Gastroesophageal sphincter (tissue), 4 donors: ENCODE results near the gene ADO. TPM values are rescaled to one million over a fixed set of nuclear protein-coding genes. Genes with fewer than 3 reads are reported as not detected.

Experiments used
- ATAC-seq: fragments of 150-250 bp; one replicate; pipeline ENCODE4 v1.9.1; 2016; ENCODE audit warnings: mild to moderate bottlenecking, moderate library complexity
- H3K27ac ChIP-seq, 4 donors: fragments of 200-600 bp; sonication (generic) in 3 of 4; 1 replicate in 3 of 4; 2 replicates in 1 of 4; pipeline ENCODE4 v1.5.1; 2016 to 2019
- H3K27me3 ChIP-seq: fragments of 200-600 bp; sonication (generic); one replicate; pipeline ENCODE4 v1.5.1; 2019
- H3K36me3 ChIP-seq, 2 donors: fragments of 200-600 bp; sonication (generic); one replicate each; pipeline ENCODE4 v1.5.1; 2019; ENCODE audit warnings: control low read depth in 1 of 2
- H3K4me1 ChIP-seq, 3 donors: fragments of 200-600 bp; sonication (generic); 1 replicate in 2 of 3; 2 replicates in 1 of 3; pipeline ENCODE4 v1.5.1; 2016 to 2019; ENCODE audit warnings: control low read depth in 2 of 3
- H3K4me3 ChIP-seq, 2 donors: fragments of 200-600 bp; sonication (generic); one replicate each; pipeline ENCODE4 v1.5.1; 2019; ENCODE audit warnings: mild to moderate bottlenecking in 1 of 2, moderate library complexity in 1 of 2
- H3K9me3 ChIP-seq, 3 donors: fragments of 200-600 bp; sonication (generic); one replicate each; pipeline ENCODE4 v1.5.1; 2017 to 2019; ENCODE audit warnings: control low read depth in 2 of 3
- EP300 ChIP-seq: sonication (generic); formaldehyde crosslinking; IDR thresholded peaks from one replicate; pipeline ENCODE4 v1.6.1; 2017; ENCODE audit warnings: antibody characterized with exemption, mild to moderate bottlenecking
- POLR2A ChIP-seq, 2 donors: fragments of 450-650 bp; IDR thresholded peaks; one replicate each; pipeline ENCODE4 v1.6.1; 2017; ENCODE audit warnings: antibody characterized with exemption in 2 of 2, mild to moderate bottlenecking in 2 of 2, moderate library complexity in 1 of 2
- POLR2AphosphoS5 ChIP-seq: sonication (generic); formaldehyde crosslinking; IDR thresholded peaks from one replicate; pipeline ENCODE4 v1.6.1; 2017; ENCODE audit warnings: antibody characterized with exemption
- WGBS, 2 donors: methylation state at CpG; one replicate each; pipeline ENCODE4 v1.1.5; 2018; ENCODE audit warnings: low coverage in 1 of 2; 5-methylcytosine and 5-hydroxymethylcytosine counted together
- total RNA-seq, 4 donors: library from RNA; depleted of rRNA; stranded (reverse); fragments of >200 nt; gene quantifications; one replicate each; pipeline ENCODE4 v1.1.0, GENCODE V29; 2016
- TF ChIP-seq, protein P1 (sequence below), 4 experiments: fragments of 200-600 bp in 2 of 4; fragments of 450-650 bp in 2 of 4; sonication (generic) in 1 of 4; IDR thresholded peaks; one replicate each; pipeline ENCODE4 v1.5.1; 2017 to 2019; ENCODE audit warnings: antibody characterized with exemption in 4 of 4, mild to moderate bottlenecking in 2 of 4, moderate library complexity in 2 of 4

ADO gene
- total RNA-seq, 4 donors from 2014 or later: 20.2 to 28.9 (median 22.5) TPM

DNA sequence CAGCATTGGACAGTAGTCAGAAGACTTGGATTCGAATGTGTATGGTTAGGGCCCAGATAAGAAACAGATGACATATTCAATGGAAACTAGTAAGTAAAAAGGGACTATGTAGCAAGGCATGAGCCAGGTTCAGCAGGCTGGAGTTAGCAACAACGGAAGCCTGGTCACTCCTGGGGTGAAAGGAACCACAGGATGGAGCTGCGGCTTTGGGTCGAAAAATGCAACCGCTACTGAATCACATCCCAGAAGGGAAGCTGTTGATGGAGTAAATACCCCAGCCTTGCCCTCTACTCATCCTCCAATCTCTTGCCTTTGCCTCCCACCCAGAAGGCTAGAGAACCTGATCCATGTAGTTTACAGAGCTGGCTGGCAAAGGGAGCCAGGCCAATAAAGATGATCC lies 49.2 kb downstream of the ADO start:
- peaks cover 0 to 6% (median 0%) of the 10 kb centered on the region in 3 donors for H3K4me1 ChIP-seq
- no peak for ATAC-seq
- H3K27ac ChIP-seq: no peak overlapping the region
- 73 to 91% methylated on average over 5 of the region's 5 CpGs for WGBS, 2 donors
- no peaks in the 10 kb centered on the region for H3K36me3 ChIP-seq
- H3K4me3 ChIP-seq: no peak overlapping the region
- H3K9me3 ChIP-seq: peaks cover 0 to 1% (median 0%) of the 10 kb centered on the region in 3 donors
- no peak for TF ChIP-seq POLR2A (IDR thresholded peaks at IDR 0.05)
- TF ChIP-seq, protein P1, sequence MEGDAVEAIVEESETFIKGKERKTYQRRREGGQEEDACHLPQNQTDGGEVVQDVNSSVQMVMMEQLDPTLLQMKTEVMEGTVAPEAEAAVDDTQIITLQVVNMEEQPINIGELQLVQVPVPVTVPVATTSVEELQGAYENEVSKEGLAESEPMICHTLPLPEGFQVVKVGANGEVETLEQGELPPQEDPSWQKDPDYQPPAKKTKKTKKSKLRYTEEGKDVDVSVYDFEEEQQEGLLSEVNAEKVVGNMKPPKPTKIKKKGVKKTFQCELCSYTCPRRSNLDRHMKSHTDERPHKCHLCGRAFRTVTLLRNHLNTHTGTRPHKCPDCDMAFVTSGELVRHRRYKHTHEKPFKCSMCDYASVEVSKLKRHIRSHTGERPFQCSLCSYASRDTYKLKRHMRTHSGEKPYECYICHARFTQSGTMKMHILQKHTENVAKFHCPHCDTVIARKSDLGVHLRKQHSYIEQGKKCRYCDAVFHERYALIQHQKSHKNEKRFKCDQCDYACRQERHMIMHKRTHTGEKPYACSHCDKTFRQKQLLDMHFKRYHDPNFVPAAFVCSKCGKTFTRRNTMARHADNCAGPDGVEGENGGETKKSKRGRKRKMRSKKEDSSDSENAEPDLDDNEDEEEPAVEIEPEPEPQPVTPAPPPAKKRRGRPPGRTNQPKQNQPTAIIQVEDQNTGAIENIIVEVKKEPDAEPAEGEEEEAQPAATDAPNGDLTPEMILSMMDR (IDR thresholded peaks at IDR 0.05): no peak
- no peaks in the 10 kb centered on the region for H3K27me3 ChIP-seq

DNA sequence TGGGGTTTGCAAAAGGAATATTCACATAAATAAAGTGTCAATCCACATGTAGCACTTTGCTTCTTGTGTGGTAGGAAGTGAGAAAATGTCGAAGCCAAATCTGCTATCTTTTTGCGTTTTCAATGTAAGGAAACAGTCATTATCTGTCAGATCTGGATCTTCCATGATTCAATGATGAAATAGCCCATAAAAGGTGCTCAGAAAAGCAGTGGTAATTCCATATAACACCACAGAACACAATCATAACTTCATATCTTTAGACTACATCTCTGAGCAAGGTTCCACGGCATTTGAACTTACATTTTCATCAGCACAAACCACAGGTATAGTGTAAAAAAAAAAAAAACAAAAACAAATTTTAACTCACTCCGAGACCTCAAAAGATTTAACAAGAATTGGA lies 51.5 kb downstream of the ADO start:
- Histone ChIP-seq H3K9me3 (no peaks in the 10 kb centered on the region), H3K36me3 (no peaks in the 10 kb centered on the region), H3K27me3 (no peaks in the 10 kb centered on the region), H3K4me3 (no peak overlapping the region), H3K27ac (no peak overlapping the region), H3K4me1 (peaks cover 0 to 7% (median 0%) of the 10 kb centered on the region in 3 donors)
- WGBS, 2 donors: 53 to 69% methylated on average over 3 to 4 of the region's 4 CpGs
- TF ChIP-seq POLR2A (IDR thresholded peaks at IDR 0.05): no peak
- TF ChIP-seq POLR2AphosphoS5: no peak
- TF ChIP-seq, protein P1 (IDR thresholded peaks at IDR 0.05): no peak
- no peak for TF ChIP-seq EP300
- ATAC-seq: no peak

Other genes with a start within 250 kb of the ADO start
- gene EGR2, start 11.6 kb downstream of the ADO start, total RNA-seq: 1 to 10 TPM in 2 of 4 donors, under 1 TPM in 2; 0.52 to 1.3 (median 1.1) TPM